ENCODE data around the gene PRXL2B.

GRCh38 chr1:2575801-2576663 is 10.5 kb upstream of the PRXL2B start:
- TF ChIP-seq POLR2A (IDR thresholded peaks at IDR 0.05) = no peak
- TF ChIP-seq CTCF (IDR thresholded peaks at IDR 0.05) = no peak
